Hepatocyte (in vitro differentiated cells): Measurements from ENCODE around the gene SHISA7. TPM values are rescaled to one million over a fixed set of nuclear protein-coding genes. Genes with fewer than 3 reads are reported as not detected.
A peak's percentile ranks its signal among the peaks of the same experiment; 100 is the strongest.

Experiments
- DNase-seq: peaks from one replicate; pipeline ENCODE4 v3.0.0-alpha.2; 2016; ENCODE audit warnings: low spot score
- H2AFZ ChIP-seq: fragments of 200-600 bp; sonication (generic); 2 replicates; pipeline ENCODE4 v1.6.0; 2016; ENCODE audit warnings: antibody characterized with exemption, mild to moderate bottlenecking
- H3K27ac ChIP-seq: fragments of 200-600 bp; sonication (generic); 2 replicates; pipeline ENCODE4 v1.5.1; 2016; ENCODE audit warnings: mild to moderate bottlenecking
- H3K27me3 ChIP-seq: fragments of 200-600 bp; sonication (generic); 2 replicates; pipeline ENCODE4 v1.6.1; 2016
- H3K36me3 ChIP-seq: fragments of 200-600 bp; sonication (generic); replicated peaks from 2 replicates; pipeline ENCODE4 v1.5.1; 2016; ENCODE audit warnings: low read depth; ENCODE audit not compliant: insufficient read depth
- H3K4me1 ChIP-seq: fragments of 200-600 bp; sonication (generic); 2 replicates; pipeline ENCODE4 v1.5.1; 2016; ENCODE audit warnings: mild to moderate bottlenecking, moderate library complexity; ENCODE audit not compliant: insufficient read depth
- H3K4me2 ChIP-seq: fragments of 200-600 bp; sonication (generic); 2 replicates; pipeline ENCODE4 v1.6.0; 2016
- H3K4me3 ChIP-seq: fragments of 200-600 bp; sonication (generic); 2 replicates; pipeline ENCODE4 v1.5.1; 2016; ENCODE audit warnings: mild to moderate bottlenecking
- H3K79me2 ChIP-seq: fragments of 200-600 bp; sonication (generic); 2 replicates; pipeline ENCODE4 v1.6.0; 2017; ENCODE audit warnings: mild to moderate bottlenecking
- H3K9me2 ChIP-seq: fragments of 200-600 bp; sonication (generic); replicated peaks from 2 replicates; pipeline ENCODE4 v1.6.0; 2017; ENCODE audit warnings: mild to moderate bottlenecking; ENCODE audit not compliant: insufficient read depth
- H3K9me3 ChIP-seq: fragments of 200-600 bp; sonication (generic); 2 replicates; pipeline ENCODE4 v1.5.1; 2016; ENCODE audit warnings: low read depth, mild to moderate bottlenecking
- H4K20me1 ChIP-seq: fragments of 200-600 bp; sonication (generic); 2 replicates; pipeline ENCODE4 v1.6.0; 2016; ENCODE audit warnings: mild to moderate bottlenecking; ENCODE audit not compliant: insufficient read depth, poor library complexity, severe bottlenecking
- EZH2 ChIP-seq: fragments of 200-600 bp; sonication (generic); IDR thresholded peaks from 2 replicates; pipeline ENCODE4 v1.6.1; 2016; ENCODE audit warnings: antibody characterized with exemption, mild to moderate bottlenecking, borderline replicate concordance
- EZH2phosphoT487 ChIP-seq: fragments of 200-600 bp; sonication (generic); IDR thresholded peaks from one replicate; pipeline ENCODE4 v1.6.1; 2018; ENCODE audit warnings: antibody characterized with exemption, mild to moderate bottlenecking, low read depth, moderate library complexity; ENCODE audit not compliant: unreplicated experiment, severe bottlenecking
- WGBS: methylation state at CpG from one replicate; pipeline ENCODE4 v1.1.6; 2016; ENCODE audit warnings: low lambda C conversion rate; ENCODE audit errors: missing lambda C conversion rate; 5-methylcytosine and 5-hydroxymethylcytosine counted together
- polyA plus RNA-seq: library from polyadenylated mRNA; unstranded; fragments of >200 nt; fragmentation: Nextera tagmentation; extraction: Ambion mirVana; gene quantifications from 2 replicates; pipeline ENCODE4 v1.2.1, GENCODE V29; 2016
- total RNA-seq: library from RNA; depleted of rRNA; stranded (reverse); fragments of >200 nt; gene quantifications from 2 replicates; pipeline ENCODE4 v1.2.3, GENCODE V29; 2014
- TF ChIP-seq, protein P1 (sequence below): fragments of 200-600 bp; sonication (generic); IDR thresholded peaks from 2 replicates; pipeline ENCODE4 v1.5.1; 2016; ENCODE audit warnings: antibody characterized with exemption, mild to moderate bottlenecking; ENCODE audit not compliant: poor library complexity

Gene SHISA7
- total and polyA plus RNA-seq, 2 experiments from 2014 or later = not detected

DNA sequence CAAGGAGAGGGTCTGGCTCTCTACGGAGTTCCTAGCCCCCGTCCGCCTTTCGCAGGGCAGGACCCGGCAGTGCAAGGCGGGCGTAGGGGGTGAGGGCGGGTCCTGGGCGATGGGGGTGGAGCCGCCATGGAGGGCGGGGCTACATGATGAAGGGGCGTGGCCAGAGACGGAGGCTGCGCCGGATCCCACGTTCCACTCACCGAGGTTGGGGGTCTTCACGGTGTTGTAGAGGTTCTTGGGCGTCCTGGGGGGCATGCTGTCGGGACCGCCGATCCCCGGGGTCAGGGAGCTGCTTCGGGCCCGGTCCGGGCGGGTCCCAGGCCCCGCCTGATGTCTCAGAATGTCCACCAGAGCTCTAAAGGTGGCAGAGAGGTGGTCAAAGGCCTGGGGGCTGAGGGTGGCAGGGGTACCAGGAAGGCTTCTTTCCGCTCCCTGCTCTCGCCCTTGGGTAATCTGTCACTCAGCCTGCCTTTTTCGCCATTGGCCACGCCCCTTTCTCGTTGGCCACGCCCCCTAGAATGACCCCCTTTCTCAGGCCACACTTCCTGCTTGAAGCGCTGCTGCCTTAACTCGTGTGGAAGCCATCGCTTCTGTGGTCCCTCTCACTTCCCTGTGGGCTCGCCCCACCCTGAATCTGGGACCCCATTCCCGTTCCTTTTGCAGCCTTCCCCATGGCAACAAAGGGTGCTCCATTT is 2.5 kb downstream of the SHISA7 start:
- peaks cover 58% of the 10 kb centered on the region for H3K27me3 ChIP-seq
- no peak overlapping the region for H3K4me2 ChIP-seq
- no peaks in the 10 kb centered on the region for H3K9me3 ChIP-seq
- H3K4me3 ChIP-seq = no peak overlapping the region
- no peaks in the 10 kb centered on the region for H3K79me2 ChIP-seq
- no peak overlapping the region for H3K27ac ChIP-seq
- WGBS = 19% methylated on average over 29 of the region's 39 CpGs
- H3K9me2 ChIP-seq = no peaks in the 10 kb centered on the region
- no peaks in the 10 kb centered on the region for H4K20me1 ChIP-seq
- no peak for DNase-seq
- H3K36me3 ChIP-seq = no peaks in the 10 kb centered on the region
- TF ChIP-seq EZH2phosphoT487 (no peak), EZH2 (no peak)
- TF ChIP-seq, protein P1, sequence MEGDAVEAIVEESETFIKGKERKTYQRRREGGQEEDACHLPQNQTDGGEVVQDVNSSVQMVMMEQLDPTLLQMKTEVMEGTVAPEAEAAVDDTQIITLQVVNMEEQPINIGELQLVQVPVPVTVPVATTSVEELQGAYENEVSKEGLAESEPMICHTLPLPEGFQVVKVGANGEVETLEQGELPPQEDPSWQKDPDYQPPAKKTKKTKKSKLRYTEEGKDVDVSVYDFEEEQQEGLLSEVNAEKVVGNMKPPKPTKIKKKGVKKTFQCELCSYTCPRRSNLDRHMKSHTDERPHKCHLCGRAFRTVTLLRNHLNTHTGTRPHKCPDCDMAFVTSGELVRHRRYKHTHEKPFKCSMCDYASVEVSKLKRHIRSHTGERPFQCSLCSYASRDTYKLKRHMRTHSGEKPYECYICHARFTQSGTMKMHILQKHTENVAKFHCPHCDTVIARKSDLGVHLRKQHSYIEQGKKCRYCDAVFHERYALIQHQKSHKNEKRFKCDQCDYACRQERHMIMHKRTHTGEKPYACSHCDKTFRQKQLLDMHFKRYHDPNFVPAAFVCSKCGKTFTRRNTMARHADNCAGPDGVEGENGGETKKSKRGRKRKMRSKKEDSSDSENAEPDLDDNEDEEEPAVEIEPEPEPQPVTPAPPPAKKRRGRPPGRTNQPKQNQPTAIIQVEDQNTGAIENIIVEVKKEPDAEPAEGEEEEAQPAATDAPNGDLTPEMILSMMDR = no peak
- H2AFZ ChIP-seq = no peak overlapping the region
- no peaks in the 10 kb centered on the region for H3K4me1 ChIP-seq

DNA sequence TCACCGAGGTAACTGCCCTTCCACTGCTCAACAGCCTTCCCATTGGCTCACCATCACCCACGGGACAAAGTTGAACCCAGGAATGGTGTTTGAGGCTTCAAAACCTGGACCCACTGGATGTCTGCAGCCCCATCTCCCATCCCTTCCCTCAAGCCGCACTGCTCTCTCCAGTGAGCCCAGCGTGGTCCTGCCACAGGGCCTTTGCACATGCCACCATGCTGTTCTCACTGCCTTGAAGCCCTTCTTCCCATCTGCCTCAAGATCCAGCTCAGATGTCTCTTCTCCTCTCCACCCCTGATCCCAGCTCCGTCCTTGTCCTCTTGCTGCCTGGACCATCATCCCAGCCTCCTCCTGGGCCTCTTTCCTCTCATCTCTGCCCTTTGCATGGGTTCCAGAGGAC is 4.0 kb downstream of the SHISA7 start:
- no peak overlapping the region for H3K4me2 ChIP-seq
- no peaks in the 10 kb centered on the region for H4K20me1 ChIP-seq
- no peak overlapping the region for H2AFZ ChIP-seq
- peaks cover 43% of the 10 kb centered on the region for H3K27me3 ChIP-seq
- no peaks in the 10 kb centered on the region for H3K9me2 ChIP-seq
- no peak overlapping the region for H3K27ac ChIP-seq
- no peaks in the 10 kb centered on the region for H3K79me2 ChIP-seq
- H3K4me3 ChIP-seq = no peak overlapping the region
- DNase-seq = no peak
- TF ChIP-seq, protein P1 = no peak
- no peak for TF ChIP-seq EZH2
- TF ChIP-seq EZH2phosphoT487 = no peak
- no peaks in the 10 kb centered on the region for H3K4me1 ChIP-seq
- WGBS = 74% methylated on average over 5 of the region's 5 CpGs
- no peaks in the 10 kb centered on the region for H3K9me3 ChIP-seq
- no peaks in the 10 kb centered on the region for H3K36me3 ChIP-seq

DNA sequence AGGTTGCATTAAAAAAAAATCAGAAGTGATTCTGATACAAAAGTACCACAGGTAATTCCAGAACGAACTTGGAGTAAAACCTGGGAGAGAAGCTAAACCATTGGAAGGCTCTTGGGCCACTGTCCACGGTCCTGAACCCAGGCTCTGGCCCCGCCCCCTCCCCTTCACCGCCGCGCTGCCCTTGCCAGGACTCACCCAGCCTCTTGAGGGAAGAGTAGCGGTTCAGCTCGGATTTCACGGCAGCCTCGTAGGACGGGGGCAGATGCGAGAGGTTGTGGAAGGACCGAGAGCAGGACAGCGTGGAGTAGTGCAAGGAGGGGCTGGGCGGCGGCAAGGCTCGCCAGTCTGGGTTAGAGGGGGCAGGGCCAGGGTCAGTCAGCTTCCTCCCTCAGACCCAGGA is 5.7 kb downstream of the SHISA7 start:
- H3K79me2 ChIP-seq = no peaks in the 10 kb centered on the region
- no peak overlapping the region for H3K4me3 ChIP-seq
- no peaks in the 10 kb centered on the region for H3K9me2 ChIP-seq
- no peaks in the 10 kb centered on the region for H3K4me1 ChIP-seq
- peak; percentile 83 for DNase-seq
- 3% methylated on average over 16 of the region's 17 CpGs for WGBS
- no peaks in the 10 kb centered on the region for H3K9me3 ChIP-seq
- no peak overlapping the region for H2AFZ ChIP-seq
- H3K4me2 ChIP-seq = peak overlapping the region; percentile 58
- no peak overlapping the region for H3K27ac ChIP-seq
- peaks cover 32% of the 10 kb centered on the region for H3K27me3 ChIP-seq
- TF ChIP-seq EZH2phosphoT487 (no peak), EZH2 (no peak)
- TF ChIP-seq, protein P1 = no peak
- H4K20me1 ChIP-seq = no peaks in the 10 kb centered on the region
- H3K36me3 ChIP-seq = no peaks in the 10 kb centered on the region

DNA sequence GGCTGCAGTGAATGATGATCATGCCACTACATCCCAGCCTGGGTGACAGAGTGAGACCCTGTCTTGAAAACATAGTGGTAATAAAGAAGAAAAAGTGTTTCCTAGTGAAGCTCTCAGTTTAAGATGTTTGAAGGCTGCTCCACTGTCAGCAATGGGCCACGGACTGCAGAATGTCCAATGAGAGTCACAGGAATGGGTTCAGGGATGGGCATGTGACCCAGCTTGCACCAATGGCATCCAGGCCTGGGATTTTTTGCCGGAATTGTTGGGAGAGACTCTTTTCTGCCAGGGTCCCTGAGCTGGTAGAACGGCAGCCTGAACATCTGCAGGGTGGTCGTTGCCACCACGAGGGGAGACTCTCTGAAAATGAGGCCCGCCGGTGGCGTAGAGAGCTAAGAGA is 6.3 kb downstream of the SHISA7 start:
- Histone ChIP-seq H3K4me2 (no peak overlapping the region), H4K20me1 (no peaks in the 10 kb centered on the region), H3K9me2 (no peaks in the 10 kb centered on the region), H3K4me3 (no peak overlapping the region), H3K79me2 (no peaks in the 10 kb centered on the region), H3K27me3 (peaks cover 29% of the 10 kb centered on the region), H3K4me1 (no peaks in the 10 kb centered on the region), H3K36me3 (no peaks in the 10 kb centered on the region), H3K27ac (no peak overlapping the region), H2AFZ (no peak overlapping the region), H3K9me3 (no peaks in the 10 kb centered on the region)
- TF ChIP-seq, protein P1 = no peak
- TF ChIP-seq EZH2 (no peak), EZH2phosphoT487 (no peak)
- DNase-seq = no peak
- WGBS = 53% methylated on average over 8 of the region's 8 CpGs
